SK-N-SH treated with all-trans-retinoic acid at 6 μM for 48 hours (cell line): Measurements from ENCODE around the gene MPHOSPH8.

Experiments
- ATAC-seq: fragments of 200-7000 bp; cut with Tn5 transposase; 3 replicates; pipeline ENCODE4 v1.9.1; 2020; ENCODE audit warnings: mild to moderate bottlenecking, moderate library complexity
- ARNTL ChIP-seq: fragments of 450-650 bp; formaldehyde crosslinking; IDR thresholded peaks from 2 replicates; pipeline ENCODE4 v1.5.0; 2020; ENCODE audit warnings: low read depth, mild to moderate bottlenecking, moderate library complexity, borderline replicate concordance
- BACH2 ChIP-seq: fragments of 250-450 bp; sonication (Bioruptor Pico); IDR thresholded peaks from 2 replicates; pipeline ENCODE4 v1.9.0; 2021; ENCODE audit warnings: mild to moderate bottlenecking, borderline replicate concordance
- CSDC2 ChIP-seq: fragments of 250-450 bp; sonication (Bioruptor Pico); IDR thresholded peaks from 2 replicates; pipeline ENCODE4 v1.5.0; 2020; ENCODE audit warnings: mild to moderate bottlenecking, moderate library complexity
- CSRNP3 ChIP-seq: fragments of 250-450 bp; sonication (Bioruptor Pico); IDR thresholded peaks from 2 replicates; pipeline ENCODE4 v1.5.1; 2021; ENCODE audit warnings: mild to moderate bottlenecking, moderate library complexity
- ESRRG ChIP-seq: fragments of 250-450 bp; sonication (Bioruptor Pico); IDR thresholded peaks from 2 replicates; pipeline ENCODE4 v1.6.1; 2021; ENCODE audit warnings: mild to moderate bottlenecking
- ISL1 ChIP-seq: fragments of 250-450 bp; sonication (Bioruptor Pico); IDR thresholded peaks from 2 replicates; pipeline ENCODE4 v2.1.2; 2022; ENCODE audit warnings: mild to moderate bottlenecking, moderate library complexity
- OSR1 ChIP-seq: fragments of 250-450 bp; sonication (Bioruptor Pico); IDR thresholded peaks from 2 replicates; pipeline ENCODE4 v1.8.0; 2022; ENCODE audit warnings: moderate library complexity, mild to moderate bottlenecking, inconsistent platforms
- POU6F1 ChIP-seq: fragments of 250-450 bp; sonication (Bioruptor Pico); IDR thresholded peaks from 2 replicates; pipeline ENCODE4 v1.8.0; 2021; ENCODE audit warnings: low read depth, mild to moderate bottlenecking, moderate library complexity, borderline replicate concordance
- PPARA ChIP-seq: fragments of 250-450 bp; sonication (Bioruptor Pico); IDR thresholded peaks from 2 replicates; pipeline ENCODE4 v1.5.0; 2020; ENCODE audit warnings: mild to moderate bottlenecking, borderline replicate concordance
- SNAI2 ChIP-seq: fragments of 250-450 bp; sonication (Bioruptor Pico); IDR thresholded peaks from 2 replicates; pipeline ENCODE4 v1.5.0; 2020; ENCODE audit warnings: mild to moderate bottlenecking, moderate library complexity
- TCF4 ChIP-seq: fragments of 250-450 bp; sonication (Bioruptor Pico); IDR thresholded peaks from 2 replicates; pipeline ENCODE4 v1.8.0; 2021; ENCODE audit warnings: mild to moderate bottlenecking, moderate library complexity, borderline replicate concordance
- TOX ChIP-seq: fragments of 250-450 bp; sonication (Bioruptor Pico); IDR thresholded peaks from 2 replicates; pipeline ENCODE4 v1.8.0; 2021; ENCODE audit warnings: mild to moderate bottlenecking, moderate library complexity, borderline replicate concordance
- TSHZ2 ChIP-seq: fragments of 250-450 bp; sonication (Bioruptor Pico); IDR thresholded peaks from 2 replicates; pipeline ENCODE4 v1.5.0; 2020; ENCODE audit warnings: mild to moderate bottlenecking, moderate library complexity
- ZC3H10 ChIP-seq: fragments of 250-450 bp; sonication (Bioruptor Pico); IDR thresholded peaks from 2 replicates; pipeline ENCODE4 v1.5.1; 2021; ENCODE audit warnings: mild to moderate bottlenecking, moderate library complexity
- ZFP3 ChIP-seq: fragments of 250-450 bp; sonication (Bioruptor Pico); IDR thresholded peaks from 2 replicates; pipeline ENCODE4 v1.5.0; 2020; ENCODE audit warnings: mild to moderate bottlenecking, moderate library complexity
- ZFP30 ChIP-seq: fragments of 450-650 bp; formaldehyde crosslinking; IDR thresholded peaks from 2 replicates; pipeline ENCODE4 v1.5.0; 2022; ENCODE audit warnings: mild to moderate bottlenecking, moderate library complexity
- ZNF565 ChIP-seq: fragments of 450-650 bp; formaldehyde crosslinking; conservative IDR thresholded peaks from 2 replicates; pipeline ENCODE4 v1.5.0; 2020; ENCODE audit warnings: low read depth, mild to moderate bottlenecking, moderate library complexity
- ZNF70 ChIP-seq: fragments of 450-650 bp; formaldehyde crosslinking; IDR thresholded peaks from 2 replicates; pipeline ENCODE4 v1.5.0; 2020; ENCODE audit warnings: mild to moderate bottlenecking, moderate library complexity
- ZNF8 ChIP-seq: fragments of 450-650 bp; formaldehyde crosslinking; IDR thresholded peaks from 2 replicates; pipeline ENCODE4 v1.5.0; 2020; ENCODE audit warnings: mild to moderate bottlenecking, moderate library complexity
- TF ChIP-seq, protein P1 (sequence below): fragments of 250-450 bp; sonication (Bioruptor Pico); IDR thresholded peaks from 2 replicates; pipeline ENCODE4 v1.8.0; 2020; ENCODE audit warnings: mild to moderate bottlenecking, moderate library complexity, borderline replicate concordance

The MPHOSPH8 gene

GRCh38 chr13:19589312-19589711, 44.1 kb upstream of the MPHOSPH8 start (continued):
- TF ChIP-seq, protein P1, sequence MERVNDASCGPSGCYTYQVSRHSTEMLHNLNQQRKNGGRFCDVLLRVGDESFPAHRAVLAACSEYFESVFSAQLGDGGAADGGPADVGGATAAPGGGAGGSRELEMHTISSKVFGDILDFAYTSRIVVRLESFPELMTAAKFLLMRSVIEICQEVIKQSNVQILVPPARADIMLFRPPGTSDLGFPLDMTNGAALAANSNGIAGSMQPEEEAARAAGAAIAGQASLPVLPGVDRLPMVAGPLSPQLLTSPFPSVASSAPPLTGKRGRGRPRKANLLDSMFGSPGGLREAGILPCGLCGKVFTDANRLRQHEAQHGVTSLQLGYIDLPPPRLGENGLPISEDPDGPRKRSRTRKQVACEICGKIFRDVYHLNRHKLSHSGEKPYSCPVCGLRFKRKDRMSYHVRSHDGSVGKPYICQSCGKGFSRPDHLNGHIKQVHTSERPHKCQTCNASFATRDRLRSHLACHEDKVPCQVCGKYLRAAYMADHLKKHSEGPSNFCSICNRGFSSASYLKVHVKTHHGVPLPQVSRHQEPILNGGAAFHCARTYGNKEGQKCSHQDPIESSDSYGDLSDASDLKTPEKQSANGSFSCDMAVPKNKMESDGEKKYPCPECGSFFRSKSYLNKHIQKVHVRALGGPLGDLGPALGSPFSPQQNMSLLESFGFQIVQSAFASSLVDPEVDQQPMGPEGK: no peak

DNA sequence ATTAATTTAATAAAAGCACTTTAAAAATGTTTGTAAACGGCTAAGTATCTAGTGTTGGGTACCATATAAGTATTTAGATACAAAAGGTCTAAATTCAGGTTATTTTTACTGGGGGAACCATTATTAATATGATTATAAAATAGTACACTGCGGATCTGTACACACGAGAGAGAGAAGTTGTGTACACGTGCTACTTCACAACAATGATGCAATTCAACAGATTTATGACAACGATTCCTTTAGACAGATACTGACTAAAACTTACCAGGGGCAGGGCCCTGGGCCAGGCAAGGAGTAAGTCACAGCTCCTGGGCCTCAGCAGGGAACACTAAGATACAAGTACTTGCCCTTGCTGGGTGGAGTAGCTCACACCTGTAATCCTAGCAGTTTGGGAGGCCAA, 43.0 kb upstream of the MPHOSPH8 start:
- ATAC-seq: no peak
- TF ChIP-seq TSHZ2 (CRISPR knock-in tag) (no peak), POU6F1 (no peak), CSRNP3 (CRISPR knock-in tag) (no peak), ZFP30 (CRISPR knock-in tag) (no peak), BACH2 (CRISPR knock-in tag) (no peak), ISL1 (CRISPR knock-in tag) (no peak), ZNF8 (CRISPR knock-in tag) (no peak), CSDC2 (CRISPR knock-in tag) (no peak), ESRRG (no peak), ZC3H10 (no peak), SNAI2 (CRISPR knock-in tag) (no peak), ZNF565 (no peak), TCF4 (CRISPR knock-in tag) (no peak), ZFP3 (no peak), ARNTL (no peak)
- TF ChIP-seq, protein P1: no peak

GRCh38 chr13:19591864-19592263, 41.6 kb upstream of the MPHOSPH8 start:
- ATAC-seq: no peak
- TF ChIP-seq ZNF8 (CRISPR knock-in tag): no peak
- no peak for TF ChIP-seq ZNF565
- TF ChIP-seq SNAI2 (CRISPR knock-in tag): no peak
- TF ChIP-seq, all 23 proteins: peak for 0

DNA sequence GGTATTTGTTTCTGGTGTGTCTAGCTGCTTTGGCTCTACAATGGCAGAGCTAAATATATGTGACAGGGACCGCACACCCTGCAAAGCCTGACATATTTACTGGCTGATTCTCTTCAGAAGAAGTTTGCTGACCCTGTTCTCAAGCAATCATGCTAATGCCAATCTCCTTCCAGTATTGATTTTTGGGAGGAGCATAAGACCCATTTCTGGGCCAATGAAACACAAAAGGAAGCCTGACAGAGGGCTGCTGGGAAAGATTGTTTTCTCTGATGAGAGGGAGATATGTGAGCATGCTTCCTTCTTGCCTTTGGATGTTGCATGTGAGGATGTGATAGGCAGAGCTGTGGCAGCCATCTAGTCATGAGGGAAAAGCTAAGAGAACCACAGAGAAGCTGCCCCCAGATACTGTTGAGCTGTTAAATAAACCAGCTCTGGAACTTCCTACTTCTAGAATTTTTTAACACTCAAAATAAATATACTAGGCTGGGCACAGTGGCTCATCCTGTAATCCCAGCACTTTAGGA, 40.7 kb upstream of the MPHOSPH8 start:
- TF ChIP-seq TOX (CRISPR knock-in tag) (no peak), ZNF70 (CRISPR knock-in tag) (no peak)
- TF ChIP-seq, all 23 proteins: peak for 0
- ATAC-seq: no peak

- ATAC-seq: no peak
- TF ChIP-seq ISL1 (CRISPR knock-in tag) (no peak), CSRNP3 (CRISPR knock-in tag) (no peak), OSR1 (CRISPR knock-in tag) (no peak), ZNF8 (CRISPR knock-in tag) (no peak), PPARA (no peak), ZNF70 (CRISPR knock-in tag) (no peak)
Measured at GRCh38 chr13:19596086-19596485, 37.4 kb upstream of the MPHOSPH8 start.
